ENCODE measurements around the gene CELSR1.
A peak's percentile ranks its signal among the peaks of the same experiment; 100 is the strongest.

The CELSR1 gene

GRCh38 chr22:46537225-46537945, at the start of gene CELSR1:
CELSR1 (minus strand) TSS chr22:46537620; CDS start chr22:46537170, 450 bp downstream.
- DNase-seq (ENCODE audit: low read depth in 2 of 2) = no peak

GRCh38 chr22:46587061-46587460, 49.6 kb upstream of the CELSR1 start:
- DNase-seq (ENCODE audit: low read depth in 2 of 2) = no peak

GRCh38 chr22:46586531-46587011, 49.2 kb upstream of the CELSR1 start:
- DNase-seq (ENCODE audit: low read depth in 2 of 2) = no peak

- DNase-seq (ENCODE audit: low read depth in 2 of 2) = no peak
Observed at GRCh38 chr22:46586123-46586519, 48.7 kb upstream of the CELSR1 start.

DNA sequence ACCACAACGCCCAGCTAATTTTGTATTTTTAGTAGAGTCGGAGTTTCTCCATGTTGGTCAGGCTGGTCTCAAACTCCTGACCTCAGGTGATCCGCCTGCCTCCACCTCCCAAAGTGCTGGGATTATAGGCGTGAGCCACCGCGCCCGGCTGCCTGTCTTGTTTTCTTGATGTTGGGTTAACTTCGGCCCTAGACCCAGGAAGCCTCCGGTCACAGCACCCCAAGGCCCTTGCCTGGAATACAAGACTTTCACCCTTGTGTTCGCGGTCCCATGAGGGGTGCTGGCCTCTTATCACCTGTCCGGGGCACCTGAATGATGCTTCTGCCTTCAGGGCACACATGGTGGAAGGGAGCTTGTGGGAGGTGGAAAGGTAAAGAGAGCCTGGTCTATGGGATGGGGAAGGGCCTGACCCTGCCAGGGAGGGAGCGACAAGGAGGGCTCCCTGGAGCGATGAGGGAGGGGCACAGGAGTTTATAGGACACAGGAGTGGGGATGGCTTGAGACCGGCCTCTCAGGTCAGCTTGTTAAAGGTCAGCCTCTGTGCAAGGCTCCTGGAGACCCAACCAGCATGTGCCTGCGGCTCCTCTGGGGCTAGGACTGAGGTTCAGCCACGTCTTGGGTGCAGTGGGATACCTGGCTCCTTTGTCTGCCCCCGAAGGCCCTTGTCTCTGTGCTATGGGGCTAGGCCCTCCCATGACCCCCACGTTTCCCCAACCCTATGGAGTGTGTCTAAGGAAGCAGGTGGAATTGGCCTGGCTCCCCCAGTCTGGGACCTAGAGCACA, 48.1 kb upstream of the CELSR1 start:
- DNase-seq (ENCODE audit: low read depth in 2 of 2) = no peak

DNA sequence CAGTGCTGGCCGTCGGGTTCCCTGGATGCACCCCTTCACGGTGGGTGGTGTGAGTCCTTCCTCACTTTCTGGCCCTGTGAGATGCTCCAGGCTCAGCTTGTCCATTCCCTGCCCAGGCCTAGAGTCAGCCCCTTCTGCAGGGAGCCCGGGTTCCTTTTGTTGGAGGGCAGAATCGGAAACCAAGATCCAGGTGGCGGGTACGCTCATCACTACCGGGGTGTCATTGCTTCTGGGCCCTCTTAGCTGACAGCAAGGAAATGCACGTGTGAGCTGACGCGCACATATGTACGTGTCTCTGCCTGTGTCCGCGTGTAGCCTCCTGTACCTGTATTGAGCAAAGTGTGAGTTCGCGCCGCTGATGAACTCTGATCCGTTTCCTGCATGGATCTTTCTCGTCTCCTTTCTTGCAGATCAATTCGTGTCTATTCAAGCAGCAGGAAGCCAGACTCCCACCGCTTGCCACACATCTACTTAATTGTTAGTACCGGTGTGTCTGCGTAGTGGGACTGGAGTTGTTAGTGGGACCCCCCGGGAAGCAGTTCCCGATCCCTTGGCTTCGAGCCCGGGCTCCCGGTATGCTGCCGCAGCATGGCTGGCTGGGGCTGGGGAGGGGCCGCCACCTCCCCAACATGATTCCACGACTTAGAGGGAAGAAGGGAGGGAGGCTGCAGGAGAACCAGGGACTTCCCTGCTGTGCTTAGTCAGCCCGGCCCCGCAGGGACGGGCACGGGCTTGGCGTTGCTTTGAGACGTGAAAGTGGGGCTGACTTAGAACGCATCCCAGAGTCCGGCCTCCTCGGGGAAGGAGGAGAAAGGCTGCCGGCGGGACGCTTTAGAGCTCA, 46.9 kb upstream of the CELSR1 start:
- no peak for DNase-seq (ENCODE audit: low read depth in 2 of 2)

GRCh38 chr22:46583571-46583970, 46.2 kb upstream of the CELSR1 start:
- DNase-seq (ENCODE audit: low read depth in 2 of 2) = no peak

DNA sequence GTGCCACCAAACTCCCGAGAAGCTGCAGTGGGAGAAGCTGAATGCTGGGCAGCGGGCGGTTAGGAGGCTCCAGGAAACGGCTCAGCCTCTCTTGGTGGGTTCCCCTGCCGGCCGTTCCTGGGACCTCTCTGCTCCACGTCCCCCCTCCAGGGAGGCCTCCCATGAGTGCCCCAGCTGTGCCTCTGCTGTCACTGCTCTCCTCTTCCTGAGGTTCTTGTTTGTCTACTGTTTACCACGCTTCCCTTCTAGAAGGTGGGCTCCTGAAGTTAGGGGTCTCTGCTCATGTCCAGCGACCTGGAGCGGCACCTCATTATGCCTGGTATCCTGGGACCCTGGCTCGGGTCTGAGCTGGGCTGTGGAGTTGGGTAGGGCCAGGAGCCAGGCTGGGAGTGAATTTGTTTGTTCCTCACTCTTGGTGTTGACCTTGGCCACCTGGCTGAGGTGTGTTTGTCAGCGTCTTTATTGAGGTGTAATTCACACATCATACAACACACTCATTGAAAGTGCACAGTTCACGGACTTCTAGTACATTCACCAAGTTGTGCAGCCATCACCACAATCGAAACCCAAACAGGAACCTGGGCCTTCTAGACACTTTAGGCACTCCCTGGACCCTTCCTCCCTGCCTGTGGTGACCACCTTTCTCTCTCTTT, 45.0 kb upstream of the CELSR1 start:
- no peak for DNase-seq (ENCODE audit: low read depth in 2 of 2)

- no peak for DNase-seq (ENCODE audit: low read depth in 2 of 2)
Observed at GRCh38 chr22:46581538-46582244, 44.3 kb upstream of the CELSR1 start.

GRCh38 chr22:46580940-46581537, 43.6 kb upstream of the CELSR1 start:
- DNase-seq (ENCODE audit: low read depth in 2 of 2) = no peak

DNA sequence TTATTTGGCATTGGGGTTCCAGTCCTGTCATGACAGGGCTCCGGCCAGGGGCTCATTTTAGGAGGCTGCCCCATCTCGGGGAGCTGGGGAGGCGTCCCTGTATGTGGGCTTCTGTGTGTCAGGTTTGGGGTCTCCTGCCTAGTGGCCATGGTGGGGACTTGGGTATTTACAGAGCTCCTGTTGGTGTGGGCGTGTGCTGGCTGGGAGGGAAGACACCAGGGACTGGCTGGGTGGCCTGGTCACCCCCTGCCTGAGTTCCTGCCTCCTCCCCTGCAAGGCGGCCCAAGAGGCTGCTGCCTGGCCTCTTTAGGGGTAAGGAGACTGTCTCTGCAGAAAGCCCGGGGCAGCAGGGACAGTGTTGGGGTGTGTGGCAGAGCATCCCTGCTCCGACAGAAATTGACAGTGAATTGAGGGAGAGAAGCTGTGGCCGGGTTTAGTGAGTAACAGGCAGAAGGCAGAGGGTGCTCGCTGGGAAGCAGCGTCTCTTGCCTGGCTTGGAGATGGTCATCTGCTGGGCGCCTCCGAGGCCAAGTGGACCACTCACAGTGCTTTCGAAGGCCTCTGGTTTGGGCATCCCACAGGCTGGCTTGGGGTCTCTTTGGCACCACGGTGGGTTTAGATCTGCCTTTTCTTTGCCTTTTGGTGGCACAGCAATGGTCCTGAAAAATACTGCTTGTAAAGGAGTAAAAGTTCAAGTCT, 42.5 kb upstream of the CELSR1 start:
- DNase-seq (ENCODE audit: low read depth in 2 of 2) = no peak

- DNase-seq (ENCODE audit: low read depth in 2 of 2) = no peak
Observed at GRCh38 chr22:46578824-46579561, 41.6 kb upstream of the CELSR1 start.

- no peak for DNase-seq (ENCODE audit: low read depth in 2 of 2)
Observed at GRCh38 chr22:46578251-46578823, 40.9 kb upstream of the CELSR1 start.

- no peak for DNase-seq (ENCODE audit: low read depth in 2 of 2)
Observed at GRCh38 chr22:46577368-46578249, 40.2 kb upstream of the CELSR1 start.

GRCh38 chr22:46576556-46577367, 39.3 kb upstream of the CELSR1 start:
- peak; percentile 31 to 47 for DNase-seq (ENCODE audit: low read depth in 2 of 2)

GRCh38 chr22:46575911-46576555, 38.6 kb upstream of the CELSR1 start:
- DNase-seq (ENCODE audit: low read depth in 2 of 2) = no peak
